Measurements from ENCODE around the gene CMTM8. TPM values are rescaled to one million over a fixed set of nuclear protein-coding genes. Genes with fewer than 3 reads are reported as not detected.

Gene CMTM8
- total and polyA plus RNA-seq, 2 of the 8 experiments (the other 6 are each of a cell fraction or from before 2014, with no cell fraction given), result 10.5 to 22.4 TPM

DNA sequence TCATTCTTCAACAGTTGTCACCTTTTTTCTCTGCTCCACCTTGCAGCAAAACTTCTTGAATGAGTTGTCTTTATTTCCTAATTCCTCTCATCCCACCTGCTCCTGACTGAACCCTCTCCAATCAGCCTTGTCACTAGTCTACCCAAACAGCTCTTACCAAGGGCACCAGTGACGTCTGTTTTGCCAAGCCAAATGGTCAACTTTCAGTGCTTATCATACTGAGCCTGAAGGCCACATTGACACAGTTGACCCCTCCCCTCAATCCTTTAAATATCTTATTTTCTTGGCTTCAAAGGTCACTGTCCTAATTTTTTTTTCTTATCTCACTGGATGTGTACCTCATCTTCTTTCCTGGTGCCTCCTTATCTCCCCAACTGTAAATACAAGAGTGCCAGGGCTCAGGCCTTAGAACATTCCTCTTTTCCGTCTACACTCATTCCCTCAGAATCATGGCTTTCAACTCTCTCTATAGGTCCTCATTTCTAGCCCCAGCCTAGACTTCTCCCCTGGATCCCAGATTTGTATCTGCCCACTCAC is 43.2 kb downstream of the CMTM8 start (continued):
- TF ChIP-seq, protein P1, sequence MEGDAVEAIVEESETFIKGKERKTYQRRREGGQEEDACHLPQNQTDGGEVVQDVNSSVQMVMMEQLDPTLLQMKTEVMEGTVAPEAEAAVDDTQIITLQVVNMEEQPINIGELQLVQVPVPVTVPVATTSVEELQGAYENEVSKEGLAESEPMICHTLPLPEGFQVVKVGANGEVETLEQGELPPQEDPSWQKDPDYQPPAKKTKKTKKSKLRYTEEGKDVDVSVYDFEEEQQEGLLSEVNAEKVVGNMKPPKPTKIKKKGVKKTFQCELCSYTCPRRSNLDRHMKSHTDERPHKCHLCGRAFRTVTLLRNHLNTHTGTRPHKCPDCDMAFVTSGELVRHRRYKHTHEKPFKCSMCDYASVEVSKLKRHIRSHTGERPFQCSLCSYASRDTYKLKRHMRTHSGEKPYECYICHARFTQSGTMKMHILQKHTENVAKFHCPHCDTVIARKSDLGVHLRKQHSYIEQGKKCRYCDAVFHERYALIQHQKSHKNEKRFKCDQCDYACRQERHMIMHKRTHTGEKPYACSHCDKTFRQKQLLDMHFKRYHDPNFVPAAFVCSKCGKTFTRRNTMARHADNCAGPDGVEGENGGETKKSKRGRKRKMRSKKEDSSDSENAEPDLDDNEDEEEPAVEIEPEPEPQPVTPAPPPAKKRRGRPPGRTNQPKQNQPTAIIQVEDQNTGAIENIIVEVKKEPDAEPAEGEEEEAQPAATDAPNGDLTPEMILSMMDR (IDR thresholded peaks at IDR 0.05; ENCODE audit: control extremely low read depth in 1 of 3, insufficient read depth in 1 of 3, low read depth in 1 of 3, low read length in 3 of 3), result no peak
- no peak for TF ChIP-seq TAF1 (IDR thresholded peaks at IDR 0.05; ENCODE audit: low read depth, low read length)
- TF ChIP-seq RXRA (IDR thresholded peaks at IDR 0.05; ENCODE audit: insufficient read depth, low read depth, low read length), result no peak
- no peak for TF ChIP-seq CBX5 (IDR thresholded peaks at IDR 0.05; ENCODE audit: low read depth, low read length)
- no peak for TF ChIP-seq SIN3A (conservative IDR thresholded peaks at IDR 0.05 in 1 of 2, IDR thresholded peaks at IDR 0.05 in 1 of 2; ENCODE audit: low read depth in 1 of 2, low read length in 2 of 2)
- TF ChIP-seq RFX5 (IDR thresholded peaks at IDR 0.05; ENCODE audit: borderline replicate concordance, low read depth, low read length), result no peak
- TF ChIP-seq POLR2AphosphoS5 (IDR thresholded peaks at IDR 0.05; ENCODE audit: low read depth, low read length), result no peak
